Lung (tissue), 12 donors: Measurements from ENCODE around the gene FAM13A. TPM values are rescaled to one million over a fixed set of nuclear protein-coding genes. Genes with fewer than 3 reads are reported as not detected.
A peak's percentile ranks its signal among the peaks of the same experiment; 100 is the strongest.

Source experiments
- ATAC-seq: fragments of 200-7000 bp; cut with Tn5 transposase; one replicate; pipeline ENCODE4 v1.9.1; 2020; ENCODE audit warnings: moderate number of reproducible peaks; ENCODE audit not compliant: insufficient read depth, low FRiP score
- DNase-seq, 3 donors: peaks; one replicate each; pipeline ENCODE4 v3.0.0-alpha.2; 2013 to 2017
- H3K27ac ChIP-seq, 2 donors: one replicate each; pipeline ENCODE4 v1.5.1; 2013; ENCODE audit warnings: mild to moderate bottlenecking in 2 of 2, moderate library complexity in 2 of 2, control low read depth in 1 of 2, inconsistent platforms in 1 of 2, low read depth in 1 of 2, low read length in 1 of 2
- H3K27me3 ChIP-seq, 3 donors: one replicate each; pipeline ENCODE4 v1.5.1; 2013; ENCODE audit warnings: low read length in 2 of 3; ENCODE audit not compliant: control insufficient read depth in 3 of 3, insufficient read depth in 3 of 3
- H3K36me3 ChIP-seq, 4 donors: one replicate each; pipeline ENCODE4 v1.5.1; 2013; ENCODE audit warnings: low read length in 4 of 4, mild to moderate bottlenecking in 1 of 4, moderate library complexity in 1 of 4; ENCODE audit not compliant: control insufficient read depth in 4 of 4, insufficient read depth in 4 of 4
- H3K4me1 ChIP-seq, 5 donors: one replicate each; pipeline ENCODE4 v1.5.1; 2013; ENCODE audit warnings: low read length in 5 of 5, mild to moderate bottlenecking in 2 of 5, moderate library complexity in 1 of 5; ENCODE audit not compliant: control insufficient read depth in 5 of 5, insufficient read depth in 5 of 5
- H3K4me3 ChIP-seq: one replicate; pipeline ENCODE4 v1.5.1; 2013; ENCODE audit warnings: mild to moderate bottlenecking, control low read depth, moderate library complexity
- H3K9ac ChIP-seq, 2 donors: one replicate each; pipeline ENCODE4 v1.5.1; 2013; ENCODE audit warnings: low read length in 2 of 2, control low read depth in 1 of 2; ENCODE audit not compliant: insufficient read depth in 1 of 2
- H3K9me3 ChIP-seq, 4 donors: one replicate each; pipeline ENCODE4 v1.5.1; 2013; ENCODE audit warnings: low read length in 3 of 4, mild to moderate bottlenecking in 1 of 4, moderate library complexity in 1 of 4; ENCODE audit not compliant: control insufficient read depth in 4 of 4, insufficient read depth in 3 of 4
- CTCF ChIP-seq: IDR thresholded peaks from 2 replicates; pipeline ENCODE4 v1.5.1; 2012; ENCODE audit warnings: mild to moderate bottlenecking; ENCODE audit errors: control extremely low read depth, extremely low read depth
- WGBS, 2 donors: extraction: QIAGEN DNeasy Blood & Tissue Kit; methylation state at CpG; one replicate each; pipeline ENCODE4 v1.1.7; 2013; 5-methylcytosine and 5-hydroxymethylcytosine counted together
- polyA plus RNA-seq, 2 donors: library from polyadenylated mRNA; stranded (reverse); fragments of 200-250 nt; gene quantifications; one replicate each; pipeline ENCODE4 v1.2.1, GENCODE V29; 2013
- total RNA-seq, 2 donors: library from RNA; depleted of rRNA in 1 of 2; stranded (reverse); fragments of >200 nt in 1 of 2; gene quantifications; one replicate each; pipeline ENCODE4 v1.2.1, GENCODE V29; 2014 to 2021
- donor health status: control.
- donor health status: control.
- donor health status: Bipolar disorder and iron deficiency.
- donor health status: healthy.
- donor health status: DM: yes; HTN: yes; CAD: no.

Gene FAM13A
- total and polyA plus RNA-seq, 4 donors: 9.2 to 122 (median 29.3) TPM

GRCh38 chr4:89001647-89002445 is 55.1 kb downstream of the FAM13A start:
- Histone ChIP-seq H3K4me1 (peaks cover 0 to 30% (median 9%) of the 10 kb centered on the region in 5 donors), H3K9me3 (no peaks in the 10 kb centered on the region), H3K36me3 (peaks cover 0 to 9% (median 4%) of the 10 kb centered on the region in 4 donors), H3K9ac (no peak overlapping the region), H3K4me3 (no peak overlapping the region), H3K27ac (no peak overlapping the region), H3K27me3 (no peaks in the 10 kb centered on the region)
- WGBS, 2 donors: 54 to 62% methylated on average over 9 of the region's 9 CpGs
- DNase-seq (peak; percentile 35 to 86 (median 75)), ATAC-seq (no peak)
- TF ChIP-seq CTCF: no peak

GRCh38 chr4:89000844-89001360 is 56.1 kb downstream of the FAM13A start:
- ATAC-seq: no peak
- Histone ChIP-seq H3K9me3 (no peaks in the 10 kb centered on the region), H3K4me1 (peaks cover 0 to 30% (median 9%) of the 10 kb centered on the region in 5 donors), H3K27me3 (no peaks in the 10 kb centered on the region), H3K36me3 (peaks cover 0 to 5% (median 1%) of the 10 kb centered on the region in 4 donors), H3K9ac (no peak overlapping the region), H3K4me3 (no peak overlapping the region), H3K27ac (no peak overlapping the region)
- WGBS, 2 donors: 70 to 77% methylated on average over 3 of the region's 3 CpGs
- TF ChIP-seq CTCF: no peak
- peak in 2 of 3 donors; percentile 41 to 66 for DNase-seq

- Histone ChIP-seq H3K4me3 (no peak overlapping the region), H3K9ac (no peak overlapping the region), H3K9me3 (no peaks in the 10 kb centered on the region), H3K27me3 (no peaks in the 10 kb centered on the region), H3K4me1 (peaks cover 0 to 30% (median 9%) of the 10 kb centered on the region in 5 donors), H3K27ac (no peak overlapping the region), H3K36me3 (peaks cover 0 to 3% (median 1%) of the 10 kb centered on the region in 4 donors)
- WGBS, 2 donors: 95 to 96% methylated on average over 1 of the region's 1 CpG
- DNase-seq (no peak), ATAC-seq (no peak)
- TF ChIP-seq CTCF: no peak
Measured at GRCh38 chr4:89000382-89000781, 56.6 kb downstream of the FAM13A start.
